ENCODE results near the gene SSTR3.
A peak's percentile ranks its signal among the peaks of the same experiment; 100 is the strongest.
"Not testable (repeated sequence)": the region's sequence is repeated elsewhere in the genome, so short reads cannot be mapped to it uniquely, and the experiment has no call there.

SSTR3 gene

DNA sequence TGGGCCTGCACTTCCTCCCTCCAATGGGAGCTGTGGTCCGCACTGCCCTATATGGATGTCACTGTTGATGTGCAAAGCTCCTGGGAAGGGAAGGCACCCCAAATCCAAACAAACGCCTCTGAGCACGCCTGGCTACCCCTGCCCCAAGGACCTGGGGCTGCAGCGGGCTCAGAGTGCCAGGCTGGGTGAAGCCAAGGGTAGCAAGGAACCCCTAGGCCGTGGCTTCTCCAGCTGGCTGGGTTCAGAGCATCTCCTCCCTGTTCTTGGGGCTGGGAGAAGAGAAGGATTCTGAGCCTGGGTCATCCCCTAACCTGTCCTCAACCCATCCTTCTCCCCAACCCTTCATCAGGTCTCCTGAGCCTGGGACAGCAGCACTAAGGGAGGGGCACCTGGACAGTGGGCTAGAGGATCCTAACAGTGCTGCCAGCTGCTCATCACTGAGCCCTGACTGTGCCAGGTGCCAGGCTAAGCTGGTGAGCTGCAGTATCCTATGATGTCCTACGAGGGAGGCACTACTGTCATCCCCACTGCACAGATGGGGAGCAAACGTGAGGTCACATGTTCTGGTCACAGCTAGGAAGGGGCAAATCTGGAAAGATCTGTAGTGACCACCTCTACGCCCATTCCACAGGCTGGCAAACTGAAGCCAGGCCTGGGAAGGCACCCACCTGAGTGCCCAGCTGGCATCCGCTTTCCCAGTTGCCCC, 3.0 kb downstream of the SSTR3 start:
- no peak for DNase-seq

DNA sequence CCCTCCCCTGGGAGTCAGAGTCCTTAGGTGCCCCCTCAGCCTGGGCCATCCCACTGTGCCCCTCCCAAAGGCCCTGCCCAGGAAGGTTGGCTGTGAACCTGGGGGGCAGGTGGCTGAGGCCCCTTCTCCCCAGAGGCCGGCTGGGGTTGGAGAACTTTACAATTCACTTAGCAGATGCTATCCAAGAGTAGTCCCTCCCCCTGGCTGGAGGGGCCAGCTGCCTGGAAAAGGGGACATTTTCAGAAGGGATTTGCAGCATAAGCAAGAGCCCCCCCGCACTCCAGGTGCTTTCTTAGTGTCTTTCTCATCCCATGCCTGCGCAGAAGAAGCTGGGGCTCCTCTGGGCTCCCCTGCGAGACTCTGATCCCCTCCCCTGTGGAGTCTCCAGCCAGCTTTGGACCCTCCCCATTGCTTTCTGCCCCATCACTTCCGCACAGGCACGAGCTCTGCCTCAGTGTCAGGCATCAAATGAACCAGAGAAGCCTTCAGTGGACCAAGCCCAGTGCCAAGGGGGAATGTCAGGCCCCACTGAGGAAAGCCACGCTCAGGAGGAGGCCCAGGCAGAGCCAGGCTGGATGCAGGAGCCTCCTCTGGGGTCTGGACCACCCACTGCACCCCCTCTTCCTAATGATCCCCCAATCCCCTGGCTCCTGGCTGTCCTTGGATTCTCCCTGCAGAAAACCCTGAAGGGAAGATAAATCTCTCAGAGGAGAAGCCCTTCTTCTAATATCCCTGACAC, 3.7 kb downstream of the SSTR3 start:
- DNase-seq, result no peak

DNA sequence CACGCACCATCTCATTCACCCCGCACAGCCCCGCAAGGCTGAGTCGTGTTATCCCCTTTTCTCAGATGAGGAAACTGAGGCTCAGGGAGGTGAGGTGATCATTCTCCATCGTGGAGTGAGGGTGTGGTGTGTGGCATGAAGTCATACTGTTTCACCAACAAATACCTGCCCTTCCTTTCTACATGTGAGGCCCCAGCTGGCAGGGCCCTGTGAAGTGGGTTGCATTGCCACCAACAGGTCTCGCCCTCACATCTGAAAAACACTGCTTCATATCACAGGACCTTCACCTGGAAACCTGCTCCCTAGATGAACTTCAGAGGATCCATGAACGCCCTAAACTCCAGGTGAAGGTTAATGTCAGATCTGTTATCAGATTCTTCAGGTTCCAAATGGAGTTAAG, 4.3 kb downstream of the SSTR3 start:
- DNase-seq, result no peak

DNA sequence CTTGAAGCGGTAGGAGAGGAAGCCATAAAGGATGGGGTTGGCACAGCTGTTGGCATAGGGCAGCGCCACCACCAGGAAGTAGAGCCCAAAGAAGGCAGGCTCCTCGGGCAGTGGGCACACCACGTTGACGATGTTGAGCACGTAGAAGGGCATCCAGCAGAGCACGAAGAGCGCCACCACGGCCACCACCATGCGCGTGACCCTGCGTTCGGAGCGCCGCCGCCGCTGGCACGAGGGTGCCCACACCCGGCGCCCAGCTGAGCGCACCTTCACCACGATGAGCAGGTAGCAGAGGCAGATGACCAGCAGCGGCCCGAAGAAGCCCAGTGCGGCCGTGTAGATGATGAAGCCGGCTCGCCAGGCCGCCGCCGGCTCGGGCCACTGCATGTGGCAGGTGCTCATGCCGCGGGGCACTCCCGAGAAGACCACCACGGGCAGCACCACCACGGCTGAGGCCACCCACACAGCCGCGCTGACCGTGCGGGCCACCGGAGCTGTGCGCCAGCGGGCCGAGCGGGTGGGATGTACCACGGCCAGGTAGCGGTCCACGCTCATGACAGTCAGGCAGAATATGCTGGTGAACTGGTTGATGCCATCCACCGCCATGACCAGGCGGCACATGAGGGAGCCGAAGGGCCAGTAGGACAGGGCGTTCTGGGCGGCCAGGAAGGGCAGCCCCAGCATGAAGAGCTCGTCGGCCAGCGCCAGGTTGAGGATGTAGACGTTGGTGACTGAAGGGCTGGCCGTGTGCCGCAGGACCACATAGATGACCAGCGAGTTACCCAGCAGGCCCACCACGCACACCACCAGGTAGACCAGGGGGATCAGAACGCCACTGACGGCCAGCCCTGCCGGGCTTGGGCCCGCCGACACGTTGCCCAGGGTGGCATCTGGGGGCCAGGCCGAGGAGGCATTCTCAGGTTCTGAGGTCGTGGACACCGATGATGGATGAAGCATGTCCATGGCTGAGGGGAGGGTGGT, 5.1 kb downstream of the SSTR3 start:
- DNase-seq, result no peak

DNA sequence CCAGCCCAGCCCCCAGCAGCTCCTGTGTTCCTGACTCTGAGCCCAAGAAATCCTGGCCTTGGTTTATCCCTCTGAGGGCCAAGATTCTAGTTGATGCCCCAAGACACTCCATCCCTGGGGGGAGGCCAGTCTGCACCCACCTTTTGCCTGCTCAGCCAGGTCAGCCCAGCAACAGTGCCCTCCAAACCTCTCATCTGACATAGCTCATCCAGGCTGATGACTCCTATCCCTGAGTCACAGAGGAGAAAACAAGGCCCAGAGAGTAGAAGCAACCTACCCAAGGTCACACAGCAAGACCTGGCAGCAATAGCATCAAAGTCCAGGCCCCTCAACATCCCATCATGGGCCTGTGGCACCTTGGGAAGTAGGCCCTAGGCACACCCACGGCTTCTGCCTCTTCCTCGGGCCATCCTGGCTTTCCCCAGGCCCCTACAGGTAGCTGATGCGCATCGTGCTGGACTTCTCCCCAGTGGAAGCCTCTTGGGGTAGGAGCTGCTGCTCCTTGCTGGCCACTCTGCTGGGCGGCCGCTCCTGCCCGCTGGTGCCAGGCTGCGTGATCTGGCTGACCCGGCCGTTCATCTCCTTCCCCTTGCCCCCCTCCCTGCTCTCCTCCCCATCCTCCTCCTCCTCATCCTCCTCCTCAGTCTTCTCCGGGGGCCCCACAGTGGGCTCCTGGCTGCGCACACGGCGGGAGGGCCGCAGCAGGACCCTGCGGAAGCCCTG, 6.0 kb downstream of the SSTR3 start:
- no peak for DNase-seq

DNA sequence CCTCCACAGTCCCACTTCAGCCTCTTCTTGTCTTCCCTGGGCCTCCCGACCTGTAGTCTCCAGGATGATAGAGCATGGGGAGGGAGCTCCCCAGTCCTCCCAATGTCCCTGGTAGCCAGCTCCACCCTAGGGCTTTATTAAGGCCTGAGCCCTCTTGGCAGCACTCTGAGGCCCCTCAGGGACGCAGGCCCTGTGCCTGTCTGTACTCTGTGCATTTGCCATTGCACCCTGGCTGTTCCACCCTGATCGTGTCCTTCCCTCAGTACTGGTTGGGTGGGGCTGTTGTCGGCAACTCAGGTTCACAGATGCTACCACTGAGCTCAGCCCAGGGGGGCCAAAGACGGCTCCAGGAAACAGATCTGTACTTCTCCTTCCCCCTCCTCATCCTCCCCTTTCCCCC, 7.2 kb downstream of the SSTR3 start:
- DNase-seq, result no peak

DNA sequence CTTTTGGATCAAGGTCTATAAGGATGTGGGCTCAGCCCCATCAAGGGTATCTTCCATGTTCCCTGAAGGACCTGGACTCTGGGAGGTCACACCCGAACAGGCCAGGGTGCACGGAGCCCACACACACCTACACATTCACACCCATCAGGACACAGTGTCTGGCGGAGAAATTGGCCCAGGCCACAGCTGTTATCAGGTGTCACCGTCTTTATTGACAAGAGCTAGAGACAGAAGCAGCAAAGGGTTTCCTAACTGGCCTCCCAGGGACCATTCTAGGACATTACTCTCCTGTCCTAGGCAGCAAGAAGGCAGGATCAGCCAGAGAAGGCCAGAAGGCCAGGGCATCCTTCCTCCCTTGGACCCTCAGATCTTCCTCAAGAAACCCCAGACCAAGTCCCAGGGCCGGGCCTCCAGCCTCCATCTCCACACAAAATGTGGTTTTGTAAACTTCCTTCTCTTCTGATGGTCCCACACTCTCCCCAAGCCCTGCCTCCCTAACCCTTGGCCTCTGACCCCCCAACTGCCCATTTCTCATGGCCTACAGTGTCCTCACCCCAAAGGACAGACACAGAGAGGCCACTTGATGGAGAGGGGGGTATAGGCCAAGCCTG, 8.1 kb downstream of the SSTR3 start:
- DNase-seq, result no peak

DNA sequence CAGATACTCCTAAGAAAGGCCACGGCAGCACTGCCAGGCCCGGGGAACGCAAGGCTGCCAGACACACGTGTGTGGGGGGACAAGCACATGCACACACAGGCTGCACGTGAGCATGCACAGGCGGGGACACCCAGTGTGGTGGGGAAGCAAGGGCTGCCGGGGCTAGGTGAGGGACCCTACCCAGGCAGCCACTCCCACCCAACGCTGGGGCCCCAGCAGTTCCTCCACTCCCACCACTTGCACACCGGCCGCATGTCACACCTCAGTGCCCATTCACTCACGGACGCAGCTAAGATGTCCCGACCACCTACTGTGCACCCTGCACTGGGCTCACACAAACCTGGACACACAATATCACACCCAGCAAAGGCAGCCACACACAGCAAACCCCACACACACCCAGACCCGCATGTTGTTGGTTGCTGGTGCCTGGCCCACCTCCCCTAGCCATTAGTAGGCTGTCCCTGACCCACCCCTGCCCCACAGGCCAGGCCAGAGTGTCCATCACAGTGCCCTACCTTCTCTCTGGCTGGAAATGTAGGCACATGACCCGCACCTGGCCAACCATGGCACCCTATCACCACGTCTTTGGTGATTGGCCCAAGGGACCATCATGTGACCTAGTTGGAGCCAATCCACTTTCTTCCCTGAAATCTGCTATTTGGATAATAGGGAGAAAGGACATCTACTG, 8.8 kb downstream of the SSTR3 start:
- no peak for DNase-seq

DNA sequence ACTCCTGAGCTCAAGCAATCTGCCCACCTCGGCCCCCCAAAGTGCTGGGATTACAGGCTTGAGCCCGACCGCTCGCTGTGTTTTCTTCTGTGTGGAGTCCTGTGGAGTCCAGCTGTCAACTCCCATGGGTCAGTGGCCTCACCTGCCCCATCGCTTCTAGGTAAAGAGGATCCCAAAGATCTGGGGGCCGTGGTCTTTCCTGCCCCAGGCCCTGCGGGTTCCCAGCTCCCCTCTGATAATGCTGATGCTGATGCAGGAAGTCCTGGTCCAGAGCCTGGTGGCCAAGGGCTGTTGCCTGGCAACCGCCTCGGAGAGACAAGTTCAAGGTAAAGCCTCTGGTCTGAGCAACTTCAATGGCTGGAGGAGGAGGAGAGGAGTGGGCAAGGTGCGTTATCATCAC, 9.6 kb downstream of the SSTR3 start:
- DNase-seq, result no peak

DNA sequence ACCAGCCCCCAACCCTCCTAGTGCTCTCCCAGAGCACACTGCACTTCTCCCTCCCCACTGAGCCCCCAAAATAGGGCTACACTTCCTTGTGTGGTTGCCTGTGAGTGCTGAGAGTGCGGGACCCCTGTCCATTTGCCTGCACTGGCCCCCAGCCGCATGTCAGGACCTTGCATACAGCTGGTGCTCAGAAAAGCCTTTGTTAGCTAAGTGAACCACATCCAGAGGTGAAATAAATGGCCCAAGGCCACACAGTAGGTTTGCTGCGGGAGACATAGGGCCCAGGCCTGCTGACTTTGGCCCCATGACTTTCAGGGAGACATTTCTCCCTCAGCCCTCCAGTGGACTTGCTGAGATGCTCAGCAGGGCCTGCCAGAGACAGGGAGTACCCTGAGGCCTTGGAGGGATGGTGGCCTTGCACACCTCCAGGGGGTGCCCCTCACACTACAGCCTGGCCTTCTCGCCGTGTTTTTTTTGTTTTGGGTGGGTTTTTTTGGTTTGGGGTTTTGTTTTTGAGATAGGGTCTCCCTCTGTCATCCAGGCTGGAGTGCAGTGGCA, 10.2 kb downstream of the SSTR3 start:
- DNase-seq, result no peak

DNA sequence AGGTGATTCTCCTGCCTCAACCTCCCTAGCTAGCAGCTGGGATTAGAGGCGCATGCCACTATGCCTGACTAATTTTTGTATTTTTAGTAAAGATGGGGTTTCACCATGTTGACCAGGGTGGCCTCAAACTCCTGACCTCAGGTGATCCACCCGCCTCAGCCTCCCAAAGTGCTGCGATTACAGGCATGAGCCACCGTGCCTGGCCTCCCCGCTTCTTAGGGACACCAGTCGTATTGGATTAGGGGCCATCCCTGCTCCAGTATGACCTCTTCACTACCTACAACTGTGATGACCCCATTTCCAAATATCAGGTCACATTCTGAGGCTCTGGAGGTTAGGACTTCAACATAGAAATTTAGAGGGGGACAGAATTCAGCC, 10.8 kb downstream of the SSTR3 start:
- DNase-seq, result not testable (repeated sequence)

DNA sequence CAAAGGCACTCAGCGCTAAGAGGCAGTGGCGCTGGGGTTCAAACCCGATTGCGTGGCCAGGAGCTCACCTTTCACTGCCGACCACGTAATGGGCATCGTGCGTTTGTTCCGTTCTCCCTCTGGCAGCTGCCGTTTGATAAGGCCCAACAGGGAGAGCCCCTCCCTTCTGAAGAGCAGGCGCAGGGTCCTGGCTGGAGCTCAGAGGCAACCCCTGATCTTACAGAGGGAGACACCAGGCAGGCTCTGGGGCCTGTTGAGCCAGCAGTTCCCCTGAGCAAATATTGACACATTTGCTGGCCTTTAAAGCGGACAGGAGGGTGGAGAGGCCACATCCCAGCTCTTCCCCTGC, 12.5 kb downstream of the SSTR3 start:
- DNase-seq, result no peak

DNA sequence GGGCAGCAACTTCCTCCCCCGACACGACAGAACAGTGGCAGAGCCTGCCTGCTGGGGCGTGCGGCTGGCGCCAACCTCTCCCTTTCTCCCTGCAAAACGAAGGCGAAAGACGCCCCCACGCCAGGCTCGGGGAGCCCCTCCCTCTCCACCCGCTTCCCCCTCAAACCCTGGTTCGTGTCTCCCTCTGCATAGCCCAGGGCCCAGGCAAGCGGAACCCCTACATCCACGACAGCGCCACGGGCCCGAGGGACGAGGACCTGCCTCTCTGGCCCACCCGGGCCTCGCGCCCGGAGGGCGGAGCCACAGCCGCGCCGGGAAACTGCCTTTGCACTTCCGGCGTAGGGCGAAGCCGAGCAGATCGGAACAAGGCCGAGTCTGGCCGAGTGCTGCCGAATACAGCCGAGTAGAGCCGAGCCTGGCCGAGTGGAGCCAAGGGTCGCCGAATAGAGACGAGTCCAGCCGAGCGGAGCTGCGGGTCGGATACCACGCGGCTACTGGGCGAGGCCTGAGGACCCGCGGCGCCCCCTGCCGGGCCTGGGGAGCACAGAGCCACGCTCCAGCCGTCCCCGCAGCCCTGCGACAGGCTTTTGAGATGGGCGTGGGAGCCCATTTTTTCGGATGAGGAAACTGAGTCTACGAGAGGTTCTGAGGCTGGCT, 13.0 kb downstream of the SSTR3 start:
- DNase-seq, result peak; percentile 93

DNA sequence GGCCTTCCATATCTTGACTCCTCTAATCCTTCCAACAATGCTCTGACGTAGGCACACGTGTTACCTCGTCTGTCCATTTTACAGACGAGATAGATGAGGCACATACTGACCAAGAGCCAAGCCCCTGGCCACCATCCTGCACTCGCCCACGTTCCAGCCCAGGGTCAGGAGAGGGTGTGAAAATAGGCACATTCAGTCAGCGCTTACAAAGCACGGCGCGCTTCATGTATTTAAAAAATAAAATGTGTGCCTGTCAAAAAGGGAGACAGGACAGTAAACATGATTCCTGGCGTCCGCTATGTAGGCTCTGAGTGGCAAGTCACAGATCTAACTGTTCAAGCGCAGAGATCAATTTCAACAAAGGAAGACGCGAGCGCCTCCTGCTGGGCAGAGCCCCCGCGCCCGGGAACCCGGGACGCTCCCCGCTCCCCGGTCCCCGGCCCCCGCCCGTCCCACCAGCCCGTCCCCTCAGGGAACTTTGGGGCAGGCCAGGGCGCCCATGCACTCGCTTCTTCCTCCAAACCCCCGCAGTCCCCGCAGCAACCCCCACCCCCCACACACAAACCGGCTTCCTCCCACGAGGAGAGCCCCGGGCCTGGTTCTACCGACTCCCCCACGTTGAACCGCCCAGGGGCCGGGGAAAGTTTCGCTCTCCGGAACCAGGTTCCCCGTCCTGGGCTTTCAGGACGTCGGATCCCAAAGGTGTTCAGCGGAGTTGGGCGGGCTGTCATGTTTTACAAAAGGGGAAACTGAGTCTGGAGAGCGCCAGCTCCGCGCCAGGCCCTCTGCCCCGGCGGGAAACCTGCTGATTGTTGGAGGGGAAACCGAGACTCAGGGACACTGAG, 13.8 kb downstream of the SSTR3 start:
- peak; percentile 73 for DNase-seq

DNA sequence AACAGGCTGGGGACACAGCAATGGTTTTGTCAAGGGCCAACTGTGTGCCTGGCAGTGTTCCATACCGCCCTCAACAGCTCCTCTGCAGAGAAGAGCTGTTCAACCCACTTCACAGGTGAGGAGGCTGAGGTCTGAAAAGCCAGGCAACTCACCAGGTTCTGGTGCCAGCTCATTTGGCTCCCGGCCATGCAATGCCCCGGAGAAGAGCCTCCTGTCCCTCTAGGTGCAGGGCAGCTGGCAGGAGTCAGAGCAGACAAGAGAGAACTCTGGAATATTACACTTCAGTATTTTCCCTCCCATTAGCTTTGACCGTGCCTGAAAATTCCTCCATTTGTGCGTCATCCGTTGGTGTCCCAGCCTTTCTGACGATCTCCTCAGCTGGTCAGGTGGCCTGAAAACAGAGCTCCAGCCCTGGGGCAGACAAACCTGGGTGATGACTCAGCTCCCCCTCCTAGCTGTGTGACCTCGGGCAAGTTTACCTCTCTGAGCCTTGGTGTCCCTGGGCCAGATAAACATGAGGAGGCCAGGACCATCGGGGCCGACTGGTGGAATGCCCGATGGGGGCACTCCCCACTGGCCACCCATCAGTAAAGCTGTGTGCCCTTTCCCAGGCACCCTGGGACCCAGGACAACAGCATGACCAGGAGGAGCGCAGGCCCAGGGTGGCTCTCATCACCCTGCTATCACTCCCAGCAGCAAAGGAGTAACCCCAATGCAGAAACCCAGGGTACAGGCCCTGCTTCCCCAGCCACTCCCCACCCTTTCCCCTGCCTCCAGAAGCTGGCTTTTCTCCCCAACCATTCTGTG, 14.6 kb downstream of the SSTR3 start:
- no peak for DNase-seq

DNA sequence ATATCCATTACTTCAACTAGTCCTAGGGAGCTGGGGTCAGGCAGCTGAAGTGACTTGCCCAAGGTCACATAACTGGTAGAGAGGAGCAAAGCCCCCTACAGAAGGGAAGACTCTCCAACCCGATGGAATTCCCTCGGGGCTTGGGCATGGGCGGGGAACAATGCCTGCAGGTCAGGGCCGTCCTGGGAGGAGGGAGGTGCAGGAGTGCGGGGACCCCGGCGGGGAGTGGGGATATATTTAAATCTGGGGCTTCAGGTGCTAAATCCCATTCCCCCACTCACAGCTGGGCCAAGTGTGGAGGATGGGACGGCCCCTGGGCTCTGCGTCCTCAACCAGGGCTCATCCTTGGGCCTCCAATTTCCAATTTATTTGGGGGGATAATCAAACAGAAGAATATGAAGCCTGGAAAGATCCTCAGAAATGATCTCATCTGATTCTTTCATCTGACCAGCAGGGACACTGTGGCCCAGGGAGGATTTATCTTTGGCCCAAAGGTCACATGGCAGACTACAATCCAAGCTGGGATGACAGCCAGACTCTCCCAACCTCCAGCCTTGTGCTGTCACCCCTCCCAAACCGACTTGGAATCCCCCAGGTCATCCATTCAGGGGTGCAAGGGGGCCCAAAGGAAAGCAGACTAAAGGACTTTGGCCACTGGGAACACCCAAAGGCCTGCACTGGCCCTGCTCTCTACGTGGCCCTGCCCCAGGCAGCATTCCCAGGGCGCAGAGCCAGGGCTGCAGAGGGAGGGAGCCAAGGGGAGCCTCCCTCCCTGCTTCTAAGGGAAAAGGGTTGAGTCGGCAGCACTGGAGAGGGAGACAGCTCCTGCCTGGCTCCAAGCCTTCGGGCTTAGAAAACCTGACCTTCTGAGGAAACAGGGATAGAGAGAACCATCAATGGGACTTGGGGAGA, 15.5 kb downstream of the SSTR3 start:
- no peak for DNase-seq

DNA sequence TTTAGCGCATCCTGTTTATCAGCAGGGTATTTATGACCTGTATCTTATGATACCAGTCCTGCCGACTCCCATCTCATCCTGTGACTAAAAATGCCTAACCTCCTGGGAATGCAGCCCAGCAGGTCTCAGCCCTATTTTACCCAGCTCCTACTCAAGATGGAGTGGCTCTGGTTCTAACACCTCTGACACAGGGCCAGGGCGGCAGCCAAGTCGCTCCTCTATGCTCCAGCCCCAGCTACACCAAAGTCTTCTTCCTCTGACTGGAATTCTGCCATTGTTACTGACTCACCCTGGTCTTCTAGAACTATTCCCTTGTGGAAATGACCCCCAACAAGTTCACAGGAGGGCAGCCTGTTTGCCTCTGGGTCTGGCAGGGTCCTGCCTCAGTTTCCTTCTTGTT, 16.4 kb downstream of the SSTR3 start:
- DNase-seq, result no peak

DNA sequence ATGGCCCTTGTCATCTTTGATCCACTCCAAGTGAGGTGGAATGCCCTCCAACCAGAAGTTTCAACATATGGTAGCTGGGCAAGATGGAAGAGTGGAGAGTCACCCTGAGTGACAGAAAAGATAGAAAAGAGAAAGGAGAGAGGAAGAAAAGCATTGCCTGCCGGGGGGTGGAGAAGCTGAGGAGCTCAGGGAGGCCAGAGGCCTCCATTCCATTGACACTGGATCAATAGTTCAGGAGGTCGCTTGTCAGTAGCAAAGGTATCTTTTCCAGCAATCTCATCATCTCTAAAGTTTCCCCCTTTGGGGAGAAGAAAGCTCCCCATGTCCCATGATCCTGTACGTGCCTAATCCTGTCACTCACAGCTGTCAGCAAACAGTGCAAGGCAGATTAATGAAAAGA, 17.5 kb downstream of the SSTR3 start:
- DNase-seq, result no peak
